ENCODE results near the gene FAM229A. TPM values are rescaled to one million over a fixed set of nuclear protein-coding genes. Genes with fewer than 3 reads are reported as not detected.
"Not testable (repeated sequence)": the region's sequence is repeated elsewhere in the genome, so short reads cannot be mapped to it uniquely, and the experiment has no call there.

The FAM229A gene
- total RNA-seq, 1 donor, result 1.7 TPM

GRCh38 chr1:32399843-32400242 lies 37.6 kb upstream of the FAM229A start:
- H3K4me3 ChIP-seq (ENCODE audit: low read depth, low read length), result no peak overlapping the region
- TF ChIP-seq CTCF (IDR thresholded peaks at IDR 0.05; ENCODE audit: insufficient read depth, low read length), result no peak
- no peak for DNase-seq (ENCODE audit: low read depth)

- no peak for TF ChIP-seq CTCF (IDR thresholded peaks at IDR 0.05; ENCODE audit: insufficient read depth, low read length)
- DNase-seq (ENCODE audit: low read depth), result peak; percentile 39
- no peak overlapping the region for H3K4me3 ChIP-seq (ENCODE audit: low read depth, low read length)
Measured at GRCh38 chr1:32398401-32398800, 36.1 kb upstream of the FAM229A start.

- H3K4me3 ChIP-seq (ENCODE audit: low read depth, low read length); DNase-seq (ENCODE audit: low read depth): not testable (repeated sequence)
Measured at GRCh38 chr1:32396524-32396923, 34.2 kb upstream of the FAM229A start.

GRCh38 chr1:32394890-32395432 lies 32.7 kb upstream of the FAM229A start:
- H3K4me3 ChIP-seq (ENCODE audit: low read depth, low read length), result peak overlapping the region; percentile 88
- TF ChIP-seq CTCF (IDR thresholded peaks at IDR 0.05; ENCODE audit: insufficient read depth, low read length), result no peak
- DNase-seq (ENCODE audit: low read depth), result no peak

GRCh38 chr1:32394141-32394889 lies 32.0 kb upstream of the FAM229A start, which contains the start of gene BSDC1:
Gene BSDC1 (minus strand): TSS chr1:32394441. CDS start chr1:32394414, 27 bp downstream.
- H3K4me3 ChIP-seq (ENCODE audit: low read depth, low read length), result peak within 1 kb of the TSS; percentile 88
- TF ChIP-seq CTCF (IDR thresholded peaks at IDR 0.05; ENCODE audit: insufficient read depth, low read length), result no peak
- DNase-seq (ENCODE audit: low read depth), result peak; percentile 97

GRCh38 chr1:32393832-32394140 lies 31.5 kb upstream of the FAM229A start:
- no peak for TF ChIP-seq CTCF (IDR thresholded peaks at IDR 0.05; ENCODE audit: insufficient read depth, low read length)
- H3K4me3 ChIP-seq (ENCODE audit: low read depth, low read length), result peak overlapping the region; percentile 85
- no peak for DNase-seq (ENCODE audit: low read depth)

GRCh38 chr1:32393136-32393535 lies 30.9 kb upstream of the FAM229A start:
- H3K4me3 ChIP-seq (ENCODE audit: low read depth, low read length), result peak overlapping the region; percentile 85
- no peak for TF ChIP-seq CTCF (IDR thresholded peaks at IDR 0.05; ENCODE audit: insufficient read depth, low read length)
- peak; percentile 45 for DNase-seq (ENCODE audit: low read depth)

All from fibroblast of the aortic adventitia (primary cell).